ENCODE results near the gene CDH16.

DNA sequence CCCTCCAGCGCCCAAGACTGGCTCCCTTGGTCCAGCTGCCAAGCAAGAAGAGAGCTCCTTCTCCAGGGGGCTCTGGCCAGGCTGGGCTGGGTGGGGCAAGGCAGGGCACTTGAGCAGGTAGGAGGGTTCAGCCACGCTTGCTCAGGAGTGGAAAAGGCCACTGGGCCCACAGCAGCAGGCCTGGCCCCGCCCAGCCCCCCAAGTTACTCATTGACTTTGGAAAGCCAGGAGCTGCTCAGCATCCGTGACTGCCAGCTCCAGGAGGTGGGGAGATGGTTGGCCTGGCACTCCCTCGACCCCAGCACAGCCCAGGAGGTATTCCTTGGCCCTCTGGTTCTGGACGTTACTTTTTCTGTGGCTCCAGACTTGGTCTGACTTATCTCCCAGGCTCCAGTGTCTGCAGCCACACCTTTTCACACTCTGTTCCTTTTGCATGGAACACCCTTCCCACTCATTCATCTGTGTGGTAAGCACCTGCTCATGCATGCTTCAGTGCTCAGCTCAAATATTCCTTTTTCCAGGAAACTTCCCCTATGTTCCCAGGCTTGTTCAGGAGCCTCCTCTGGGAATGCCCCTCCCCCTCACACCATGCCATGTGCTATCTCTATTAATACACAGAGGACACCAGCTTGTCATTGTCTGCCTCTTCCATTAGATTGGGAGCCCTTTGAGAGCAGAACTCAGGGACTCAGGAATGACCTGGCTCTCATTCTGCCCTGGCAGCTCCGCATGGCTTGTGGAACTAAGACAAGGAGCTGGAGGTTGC, at the start of gene CDH16:
- TF ChIP-seq CTCF (IDR thresholded peaks at IDR 0.05; ENCODE audit: low read depth, low read length) (no peak), EZH2phosphoT487 (IDR thresholded peaks at IDR 0.05; ENCODE audit: low read depth) (no peak)
